Iris pigment epithelial cell (primary cell): ENCODE data around the gene LCP2.
A peak's percentile ranks its signal among the peaks of the same experiment; 100 is the strongest.

Experiments used
- DNase-seq: peaks from one replicate; pipeline ENCODE4 v3.0.0-alpha.2; 2011; ENCODE audit warnings: low read depth

The LCP2 gene

DNA sequence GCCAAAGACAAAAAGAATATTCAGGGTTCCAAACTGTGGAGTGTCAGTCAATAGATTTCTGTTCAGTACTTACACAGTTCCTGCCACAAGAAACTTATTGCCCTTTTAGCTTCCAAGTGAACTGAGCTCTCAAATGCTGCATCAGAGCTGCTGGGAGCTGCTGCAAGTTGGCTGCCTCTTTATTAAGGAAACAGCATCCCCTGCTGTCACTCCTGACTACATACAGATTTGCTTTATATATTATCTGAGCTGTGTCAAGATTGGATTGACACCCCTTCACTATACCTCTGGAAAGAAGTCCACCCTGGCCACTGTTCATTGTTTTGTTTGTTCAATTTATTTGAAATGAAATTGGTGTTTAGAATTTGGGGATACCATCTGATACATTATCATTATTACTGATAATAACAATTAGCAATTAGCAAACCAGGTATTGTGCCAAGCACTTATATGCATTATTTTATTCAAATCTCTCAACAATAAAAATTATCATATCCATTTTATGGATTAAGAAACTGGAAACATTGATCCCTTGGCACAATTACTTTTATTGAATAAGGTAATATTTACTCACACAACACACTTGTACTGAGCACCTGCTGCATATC is 81.2 kb downstream of the LCP2 start:
- peak; percentile 70 for DNase-seq

- DNase-seq, result no peak
Observed at GRCh38 chr5:170211575-170212334, 85.8 kb downstream of the LCP2 start.

GRCh38 chr5:170206958-170207357 is 90.6 kb downstream of the LCP2 start:
- no peak for DNase-seq

DNA sequence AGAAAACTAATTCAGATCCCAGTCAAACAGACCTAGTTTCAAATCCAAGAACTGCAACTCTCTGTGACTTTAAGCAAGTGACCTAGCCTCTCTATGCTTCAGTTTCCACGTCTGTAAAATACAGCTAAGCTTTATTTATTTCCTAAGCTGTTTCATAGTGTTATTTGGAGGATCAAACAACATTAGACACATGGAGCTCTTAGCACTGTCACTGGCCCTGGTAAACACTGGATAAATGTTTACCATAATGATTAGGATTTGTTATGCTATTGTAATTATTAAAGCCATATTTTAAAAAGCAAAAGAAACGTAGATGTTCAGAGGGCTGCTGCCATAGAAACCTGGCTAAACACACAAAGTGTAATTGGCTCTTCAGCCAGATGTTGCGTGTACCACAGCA is 91.4 kb downstream of the LCP2 start:
- DNase-seq, result no peak

DNA sequence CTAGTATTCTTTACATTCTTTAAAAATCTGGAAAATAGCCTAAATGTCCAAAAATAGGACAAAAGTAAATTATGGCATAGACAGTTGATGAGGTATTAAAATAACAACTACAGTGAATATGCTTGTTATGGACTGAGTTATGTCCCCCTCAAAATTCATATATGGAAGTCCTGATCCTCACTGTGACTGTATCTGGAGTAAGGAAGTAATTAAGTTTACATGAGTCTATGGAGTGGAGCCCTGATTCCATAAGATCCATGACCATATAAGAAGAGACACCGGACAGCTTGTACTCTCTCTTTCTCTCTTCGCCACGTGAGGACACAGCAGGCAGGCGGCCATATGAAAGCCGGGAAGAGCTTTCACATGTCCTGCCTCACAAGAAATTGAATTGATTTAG is 93.4 kb downstream of the LCP2 start:
- no peak for DNase-seq

DNA sequence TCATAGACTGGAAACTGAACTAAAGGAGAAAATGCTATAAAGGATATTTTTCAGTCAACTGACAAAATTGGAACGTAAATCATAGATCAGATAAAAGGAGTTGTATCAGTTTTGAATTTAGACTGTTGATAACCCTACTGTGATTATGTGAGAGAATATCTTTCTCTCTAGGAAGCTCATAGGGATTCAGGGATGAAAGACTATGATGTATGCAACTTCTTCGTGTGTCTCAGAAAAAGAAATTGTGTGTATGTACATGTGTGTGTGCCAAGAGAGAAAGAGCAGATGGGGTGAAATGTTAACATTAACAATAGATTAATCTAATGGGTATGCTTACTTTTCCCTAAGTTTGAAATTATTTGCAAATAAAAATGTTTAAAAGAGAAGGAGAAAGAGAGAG is 95.5 kb downstream of the LCP2 start:
- no peak for DNase-seq

- DNase-seq, result no peak
Observed at GRCh38 chr5:170201311-170201710, 96.3 kb downstream of the LCP2 start.

DNA sequence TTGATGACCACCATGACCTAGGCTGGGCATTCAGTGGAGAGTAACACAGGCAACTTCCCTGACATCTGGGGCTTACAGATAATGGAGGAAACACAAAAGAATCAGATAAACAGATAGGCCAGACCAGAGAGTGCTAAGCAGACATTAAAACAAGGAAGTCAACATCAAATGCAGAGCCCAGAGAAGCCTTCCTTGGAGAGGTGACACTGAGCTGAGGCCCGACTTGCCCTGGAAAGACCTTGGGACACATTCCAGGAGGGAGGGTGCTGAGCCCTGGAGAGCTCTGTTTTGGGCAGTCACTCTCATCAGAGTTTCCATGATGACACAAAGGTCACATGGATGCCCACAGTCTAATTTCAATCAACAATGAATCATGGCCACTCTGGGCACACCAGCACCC is 96.7 kb downstream of the LCP2 start:
- DNase-seq, result no peak
